ENCODE results near the gene CD1C. TPM values are rescaled to one million over a fixed set of nuclear protein-coding genes. Genes with fewer than 3 reads are reported as not detected.

CD1C gene
- polyA plus RNA-seq, 1 of the 3 experiments (the other 2 are of a cell fraction) = not detected

GRCh38 chr1:158283965-158284364 is 5.8 kb upstream of the CD1C start (continued):
- TF ChIP-seq, protein P1, sequence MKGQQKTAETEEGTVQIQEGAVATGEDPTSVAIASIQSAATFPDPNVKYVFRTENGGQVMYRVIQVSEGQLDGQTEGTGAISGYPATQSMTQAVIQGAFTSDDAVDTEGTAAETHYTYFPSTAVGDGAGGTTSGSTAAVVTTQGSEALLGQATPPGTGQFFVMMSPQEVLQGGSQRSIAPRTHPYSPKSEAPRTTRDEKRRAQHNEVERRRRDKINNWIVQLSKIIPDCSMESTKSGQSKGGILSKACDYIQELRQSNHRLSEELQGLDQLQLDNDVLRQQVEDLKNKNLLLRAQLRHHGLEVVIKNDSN (IDR thresholded peaks at IDR 0.05; ENCODE audit: borderline replicate concordance, low read depth) = no peak
- no peak for TF ChIP-seq GATA2 (CRISPR knock-in tag; IDR thresholded peaks at IDR 0.05)

DNA sequence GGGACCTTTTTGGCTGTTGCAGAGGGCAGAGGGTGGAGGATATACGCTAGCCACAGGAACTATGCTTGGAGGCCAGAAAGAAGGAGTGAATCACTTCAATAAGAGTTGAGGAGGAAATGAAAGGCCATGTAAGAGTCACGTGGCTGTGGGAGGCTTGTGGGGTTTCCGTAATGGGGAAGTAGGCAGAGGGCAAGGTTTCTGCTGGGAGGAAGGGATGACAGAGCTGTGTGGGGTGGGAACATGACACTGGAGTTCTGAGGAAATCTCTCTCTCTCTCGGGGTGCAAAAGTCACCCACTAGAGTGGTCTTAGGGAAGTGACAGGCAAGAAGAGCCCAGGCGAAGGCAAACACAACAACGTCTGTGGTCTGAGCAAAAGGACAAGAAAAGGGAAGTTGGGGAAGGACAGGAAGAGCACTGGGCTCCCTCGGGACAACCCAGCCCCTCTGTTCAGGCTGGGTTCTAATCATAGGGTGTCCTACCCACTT is 3.9 kb upstream of the CD1C start:
- no peak overlapping the region for H3K9ac ChIP-seq
- WGBS (ENCODE audit: low lambda C conversion rate) = 0% methylated on average over 7 of the region's 7 CpGs
- H3K4me3 ChIP-seq (ENCODE audit: low read depth in 2 of 2, low read length in 1 of 2) = no peak overlapping the region
- no peak overlapping the region for H3K4me2 ChIP-seq
- H3K27me3 ChIP-seq (ENCODE audit: insufficient read depth) = no peaks in the 10 kb centered on the region
- peak overlapping the region; percentile 63; the same call in 1 of the 2 replicates for H2AFZ ChIP-seq (ENCODE audit: low read depth)
- H3K36me3 ChIP-seq (replicated peaks in 1 of 2; ENCODE audit: control insufficient read depth in 1 of 2, insufficient read depth in 2 of 2, low read length in 1 of 2) = no peaks in the 10 kb centered on the region
- DNase-seq = no peak
- no peaks in the 10 kb centered on the region for H3K9me3 ChIP-seq
- no peaks in the 10 kb centered on the region for H3F3A ChIP-seq (replicated peaks; ENCODE audit: insufficient read depth)
- no peaks in the 10 kb centered on the region for H3K79me2 ChIP-seq (ENCODE audit: insufficient read depth)
- TF ChIP-seq MXI1 (IDR thresholded peaks at IDR 0.05; ENCODE audit: low read depth, low read length) (no peak), NFIC (IDR thresholded peaks at IDR 0.05; ENCODE audit: borderline replicate concordance) (no peak), FOSL2 (IDR thresholded peaks at IDR 0.05; ENCODE audit: borderline replicate concordance, low read depth) (no peak), TAF1 (IDR thresholded peaks at IDR 0.05; ENCODE audit: borderline replicate concordance, low read depth, low read length) (no peak), JUND (IDR thresholded peaks at IDR 0.05) (no peak), NRF1 (IDR thresholded peaks at IDR 0.05; ENCODE audit: low read depth, low read length) (no peak), GATA2 (CRISPR knock-in tag; IDR thresholded peaks at IDR 0.05) (no peak), RAD21 (IDR thresholded peaks at IDR 0.05; ENCODE audit: low read length) (no peak), RFX5 (IDR thresholded peaks at IDR 0.05; ENCODE audit: low read length) (no peak), EZH2phosphoT487 (IDR thresholded peaks at IDR 0.05; ENCODE audit: borderline replicate concordance, low read depth) (no peak), SMC3 (IDR thresholded peaks at IDR 0.05; ENCODE audit: low read depth, low read length) (no peak), IRF3 (IDR thresholded peaks at IDR 0.05; ENCODE audit: low read depth, low read length) (no peak), MEF2A (IDR thresholded peaks at IDR 0.05; ENCODE audit: borderline replicate concordance, low read depth) (no peak), TEAD4 (IDR thresholded peaks at IDR 0.05; ENCODE audit: borderline replicate concordance, insufficient read depth) (no peak), CHD2 (IDR thresholded peaks at IDR 0.05; ENCODE audit: low read length, partially characterized antibody) (no peak), FOXJ3 (CRISPR knock-in tag; IDR thresholded peaks at IDR 0.05) (no peak)
- TF ChIP-seq, protein P2, sequence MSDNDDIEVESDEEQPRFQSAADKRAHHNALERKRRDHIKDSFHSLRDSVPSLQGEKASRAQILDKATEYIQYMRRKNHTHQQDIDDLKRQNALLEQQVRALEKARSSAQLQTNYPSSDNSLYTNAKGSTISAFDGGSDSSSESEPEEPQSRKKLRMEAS (IDR thresholded peaks at IDR 0.05; ENCODE audit: low read depth) = no peak
- TF ChIP-seq, protein P1 (IDR thresholded peaks at IDR 0.05; ENCODE audit: borderline replicate concordance, low read depth) = no peak
- TF ChIP-seq, protein P3, sequence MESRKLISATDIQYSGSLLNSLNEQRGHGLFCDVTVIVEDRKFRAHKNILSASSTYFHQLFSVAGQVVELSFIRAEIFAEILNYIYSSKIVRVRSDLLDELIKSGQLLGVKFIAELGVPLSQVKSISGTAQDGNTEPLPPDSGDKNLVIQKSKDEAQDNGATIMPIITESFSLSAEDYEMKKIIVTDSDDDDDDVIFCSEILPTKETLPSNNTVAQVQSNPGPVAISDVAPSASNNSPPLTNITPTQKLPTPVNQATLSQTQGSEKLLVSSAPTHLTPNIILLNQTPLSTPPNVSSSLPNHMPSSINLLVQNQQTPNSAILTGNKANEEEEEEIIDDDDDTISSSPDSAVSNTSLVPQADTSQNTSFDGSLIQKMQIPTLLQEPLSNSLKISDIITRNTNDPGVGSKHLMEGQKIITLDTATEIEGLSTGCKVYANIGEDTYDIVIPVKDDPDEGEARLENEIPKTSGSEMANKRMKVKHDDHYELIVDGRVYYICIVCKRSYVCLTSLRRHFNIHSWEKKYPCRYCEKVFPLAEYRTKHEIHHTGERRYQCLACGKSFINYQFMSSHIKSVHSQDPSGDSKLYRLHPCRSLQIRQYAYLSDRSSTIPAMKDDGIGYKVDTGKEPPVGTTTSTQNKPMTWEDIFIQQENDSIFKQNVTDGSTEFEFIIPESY (IDR thresholded peaks at IDR 0.05; ENCODE audit: borderline replicate concordance, low read depth) = no peak
- POLR2A ChIA-PET = no interaction called here
- H3K27ac ChIP-seq (ENCODE audit: low read depth in 2 of 2, low read length in 1 of 2) = no peak overlapping the region
- H3K4me1 ChIP-seq (ENCODE audit: control insufficient read depth in 1 of 2, insufficient read depth in 2 of 2, low read depth in 1 of 2, low read length in 1 of 2) = no peaks in the 10 kb centered on the region
- no peaks in the 10 kb centered on the region for H4K20me1 ChIP-seq (ENCODE audit: insufficient read depth)
- no peaks in the 10 kb centered on the region for H3K9me2 ChIP-seq
- CTCF ChIA-PET = no interaction called here

Measured in SK-N-SH (cell line).